NOMO-1 (cell line): ENCODE data around the gene SPG11.
"Not testable (repeated sequence)": the region's sequence is repeated elsewhere in the genome, so short reads cannot be mapped to it uniquely, and the experiment has no call there.

Experiments used
- DNase-seq, 2 experiments: peaks; one replicate each; lab custom pipeline; 2025; ENCODE audit not compliant: unreplicated experiment in 2 of 2; lab: John Stamatoyannopoulos, UW

SPG11 gene

GRCh38 chr15:44636976-44637375 is 26.5 kb downstream of the SPG11 start:
- DNase-seq = no peak

- DNase-seq = no peak
Measured at GRCh38 chr15:44633603-44634002, 29.9 kb downstream of the SPG11 start.

GRCh38 chr15:44625286-44625685 is 38.2 kb downstream of the SPG11 start:
- DNase-seq = not testable (repeated sequence)

GRCh38 chr15:44623178-44623577 is 40.3 kb downstream of the SPG11 start:
- DNase-seq = no peak

- no peak for DNase-seq
Measured at GRCh38 chr15:44620081-44620480, 43.4 kb downstream of the SPG11 start.

- DNase-seq = no peak
Measured at GRCh38 chr15:44616974-44617373, 46.5 kb downstream of the SPG11 start.

GRCh38 chr15:44606740-44607139 is 56.7 kb downstream of the SPG11 start:
- no peak for DNase-seq

GRCh38 chr15:44603126-44603525 is 60.3 kb downstream of the SPG11 start:
- no peak for DNase-seq

GRCh38 chr15:44598892-44599291 is 64.6 kb downstream of the SPG11 start:
- DNase-seq = no peak

- no peak for DNase-seq
Measured at GRCh38 chr15:44598066-44598465, 65.4 kb downstream of the SPG11 start.

- DNase-seq = no peak
Measured at GRCh38 chr15:44596511-44597010, 66.9 kb downstream of the SPG11 start.

- no peak for DNase-seq
Measured at GRCh38 chr15:44595656-44596510, 67.6 kb downstream of the SPG11 start.

GRCh38 chr15:44595246-44595645 is 68.2 kb downstream of the SPG11 start:
- no peak for DNase-seq

GRCh38 chr15:44593042-44593736 is 70.3 kb downstream of the SPG11 start:
- peak in 1 of 2 experiments; percentile 5 for DNase-seq

- no peak for DNase-seq
Measured at GRCh38 chr15:44591326-44591725, 72.1 kb downstream of the SPG11 start.

GRCh38 chr15:44588541-44588940 is 74.9 kb downstream of the SPG11 start:
- DNase-seq = no peak

- DNase-seq = no peak
Measured at GRCh38 chr15:44585633-44586032, 77.8 kb downstream of the SPG11 start.

GRCh38 chr15:44584162-44584749 is 79.2 kb downstream of the SPG11 start:
- DNase-seq = no peak

- DNase-seq = no peak
Measured at GRCh38 chr15:44580105-44580504, 83.4 kb downstream of the SPG11 start.

- no peak for DNase-seq
Measured at GRCh38 chr15:44574734-44575133, 88.7 kb downstream of the SPG11 start.

- DNase-seq = no peak
Measured at GRCh38 chr15:44573386-44573785, 90.1 kb downstream of the SPG11 start.
